ENCODE data around the gene FAM163B.

Gene FAM163B

GRCh38 chr9:133576031-133576874 is 32.9 kb downstream of the FAM163B start:
- no peak for TF ChIP-seq CTCF (IDR thresholded peaks at IDR 0.05; ENCODE audit: low read depth, low read length)
- no peak overlapping the region for H3K4me3 ChIP-seq (ENCODE audit: low read depth, low read length)
- no peak for DNase-seq (ENCODE audit: low read depth, low spot score)
- in situ Hi-C loops (cut with HindIII; ENCODE audit: low sequenced_read_pairs), result no loop called here

GRCh38 chr9:133575186-133576030 is 33.8 kb downstream of the FAM163B start:
- no peak overlapping the region for H3K4me3 ChIP-seq (ENCODE audit: low read depth, low read length)
- TF ChIP-seq CTCF (IDR thresholded peaks at IDR 0.05; ENCODE audit: low read depth, low read length), result no peak
- no peak for DNase-seq (ENCODE audit: low read depth, low spot score)
- in situ Hi-C loops (cut with HindIII; ENCODE audit: low sequenced_read_pairs), result no loop called here

- in situ Hi-C loops (cut with HindIII; ENCODE audit: low sequenced_read_pairs), result no loop called here
- DNase-seq (ENCODE audit: low read depth, low spot score), result no peak
- no peak overlapping the region for H3K4me3 ChIP-seq (ENCODE audit: low read depth, low read length)
- no peak for TF ChIP-seq CTCF (IDR thresholded peaks at IDR 0.05; ENCODE audit: low read depth, low read length)
Observed at GRCh38 chr9:133574771-133575170, 34.4 kb downstream of the FAM163B start.

GRCh38 chr9:133573791-133574515 is 35.2 kb downstream of the FAM163B start:
- H3K4me3 ChIP-seq (ENCODE audit: low read depth, low read length), result no peak overlapping the region
- no peak for TF ChIP-seq CTCF (IDR thresholded peaks at IDR 0.05; ENCODE audit: low read depth, low read length)
- DNase-seq (ENCODE audit: low read depth, low spot score), result no peak
- in situ Hi-C loops (cut with HindIII; ENCODE audit: low sequenced_read_pairs), result no loop called here

- no peak for DNase-seq (ENCODE audit: low read depth, low spot score)
- H3K4me3 ChIP-seq (ENCODE audit: low read depth, low read length), result no peak overlapping the region
- no peak for TF ChIP-seq CTCF (IDR thresholded peaks at IDR 0.05; ENCODE audit: low read depth, low read length)
- in situ Hi-C loops (cut with HindIII; ENCODE audit: low sequenced_read_pairs), result no loop called here
Observed at GRCh38 chr9:133572821-133573361, 36.3 kb downstream of the FAM163B start.
